K562 (cell line): ENCODE measurements around the gene LNPEP.

Source experiments
- ATF6 ChIP-seq: sonication (generic); formaldehyde crosslinking; IDR thresholded peaks from 2 replicates; pipeline ENCODE4 v1.4.0; 2020; ENCODE audit warnings: mild to moderate bottlenecking, missing genetic modification reagents
- BRCA1 ChIP-seq, 2 experiments: fragments of 450-650 bp in 1 of 2; sonication (generic) in 1 of 2; formaldehyde crosslinking in 1 of 2; IDR thresholded peaks; 2 replicates each; pipeline versions ENCODE4 v1.5.0 to v1.6.1; 2017 to 2020; ENCODE audit warnings: mild to moderate bottlenecking in 1 of 2, missing genetic modification reagents in 1 of 2
- SNIP1 ChIP-seq: fragments of 450-650 bp; IDR thresholded peaks from 2 replicates; pipeline ENCODE4 v1.7.1; 2017; ENCODE audit warnings: low read depth, mild to moderate bottlenecking
- TBL1XR1 ChIP-seq, 2 experiments: IDR thresholded peaks; 2 replicates each; pipeline ENCODE4 v1.6.1; 2012; ENCODE audit warnings: improper control_type of control experiment in 2 of 2, low read length in 2 of 2, mild to moderate bottlenecking in 1 of 2
- TCF7 ChIP-seq: sonication (generic); IDR thresholded peaks from 2 replicates; pipeline ENCODE4 v1.6.1; 2016; ENCODE audit warnings: antibody characterized with exemption, borderline replicate concordance
- ZNF24 ChIP-seq: fragments of 450-650 bp; IDR thresholded peaks from 2 replicates; pipeline ENCODE4 v1.6.1; 2016
- ZNF639 ChIP-seq, 2 experiments: fragments of 200-800 bp in 1 of 2; sonication (Bioruptor generic) in 1 of 2; sonication (generic) in 1 of 2; formaldehyde crosslinking in 1 of 2; IDR thresholded peaks in 1 of 2; conservative IDR thresholded peaks in 1 of 2; 2 replicates each; pipeline versions ENCODE4 v1.5.0 to v1.6.1; 2016 to 2020; ENCODE audit warnings: missing compliant biosample characterization in 1 of 2, missing genetic modification characterization in 1 of 2, missing genetic modification reagents in 1 of 2

- TF ChIP-seq TBL1XR1 (IDR thresholded peaks at IDR 0.05; ENCODE audit: low read length in 2 of 2), result no peak
- no peak for TF ChIP-seq BRCA1 (IDR thresholded peaks at IDR 0.05)
- TF ChIP-seq BRCA1 (CRISPR knock-in tag; IDR thresholded peaks at IDR 0.05), result no peak
- TF ChIP-seq SNIP1, result no peak
- TF ChIP-seq ZNF639 (CRISPR knock-in tag; conservative IDR thresholded peaks at IDR 0.05 in 1 of 2, IDR thresholded peaks at IDR 0.05 in 1 of 2), result no peak
- TF ChIP-seq ZNF24, result no peak
- TF ChIP-seq ATF6 (CRISPR knock-in tag), result no peak
- TF ChIP-seq TCF7, result no peak
Observed at GRCh38 chr5:96966801-96967200, 30.9 kb downstream of the LNPEP start.
